ENCODE results near the gene CYP26B1. TPM values are rescaled to one million over a fixed set of nuclear protein-coding genes. Genes with fewer than 3 reads are reported as not detected.

CYP26B1 gene
- total RNA-seq, 1 donor from 2014 or later = 1.2 TPM

DNA sequence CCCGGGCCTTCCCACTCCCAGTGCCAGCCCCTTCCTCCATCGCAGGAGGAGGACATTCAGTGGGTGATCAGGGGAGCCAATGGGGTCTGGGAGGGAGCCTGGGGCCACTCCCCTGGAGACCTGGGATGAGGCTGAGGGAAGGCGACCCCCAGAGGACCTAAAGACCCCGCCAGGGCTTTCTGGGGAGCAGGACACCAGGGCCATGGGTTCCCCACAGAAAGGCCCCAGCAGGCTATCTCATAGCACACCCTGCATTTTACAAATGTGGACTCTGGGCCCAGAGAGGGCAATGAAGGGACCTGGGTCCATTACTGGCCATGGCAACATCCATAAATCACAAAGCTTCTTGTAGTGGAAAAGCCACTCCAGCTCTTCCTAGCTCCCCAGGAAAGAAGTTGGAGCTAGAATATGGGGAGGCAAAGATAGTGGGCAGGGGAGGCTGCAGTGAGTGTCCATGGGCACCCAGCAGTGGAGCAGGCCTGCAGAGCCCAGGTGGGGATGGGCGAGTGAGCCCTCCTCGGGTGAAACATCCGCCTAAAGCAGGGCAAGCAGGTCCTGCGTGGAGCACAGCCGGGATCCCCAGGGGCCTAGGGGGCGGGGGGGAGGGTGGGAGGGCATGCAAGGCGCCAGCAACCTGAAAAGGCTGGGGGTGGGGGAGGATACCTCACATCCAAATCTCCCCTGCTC lies 13.8 kb downstream of the CYP26B1 start:
- no peaks in the 10 kb centered on the region for H3K9me3 ChIP-seq (ENCODE audit: insufficient read depth, low read depth, low read length)
- no peaks in the 10 kb centered on the region for H3K79me2 ChIP-seq (ENCODE audit: insufficient read depth, low read length)
- Mint-ChIP-seq H3K27ac (ENCODE audit: unreplicated experiment) (no peak overlapping the region), H3K4me1 (ENCODE audit: low read depth, unreplicated experiment) (peaks cover 3% of the 10 kb centered on the region), H3K4me3 (ENCODE audit: unreplicated experiment) (no peak overlapping the region), H3K9me3 (ENCODE audit: unreplicated experiment) (peaks cover 2% of the 10 kb centered on the region), H3K36me3 (ENCODE audit: low read depth, unreplicated experiment) (no peaks in the 10 kb centered on the region), H3K27me3 (ENCODE audit: low read depth, unreplicated experiment) (peaks cover 54% of the 10 kb centered on the region)
- no peak for TF ChIP-seq EZH2 (IDR thresholded peaks at IDR 0.05; ENCODE audit: insufficient read depth, low read length)
- TF ChIP-seq, protein P1, sequence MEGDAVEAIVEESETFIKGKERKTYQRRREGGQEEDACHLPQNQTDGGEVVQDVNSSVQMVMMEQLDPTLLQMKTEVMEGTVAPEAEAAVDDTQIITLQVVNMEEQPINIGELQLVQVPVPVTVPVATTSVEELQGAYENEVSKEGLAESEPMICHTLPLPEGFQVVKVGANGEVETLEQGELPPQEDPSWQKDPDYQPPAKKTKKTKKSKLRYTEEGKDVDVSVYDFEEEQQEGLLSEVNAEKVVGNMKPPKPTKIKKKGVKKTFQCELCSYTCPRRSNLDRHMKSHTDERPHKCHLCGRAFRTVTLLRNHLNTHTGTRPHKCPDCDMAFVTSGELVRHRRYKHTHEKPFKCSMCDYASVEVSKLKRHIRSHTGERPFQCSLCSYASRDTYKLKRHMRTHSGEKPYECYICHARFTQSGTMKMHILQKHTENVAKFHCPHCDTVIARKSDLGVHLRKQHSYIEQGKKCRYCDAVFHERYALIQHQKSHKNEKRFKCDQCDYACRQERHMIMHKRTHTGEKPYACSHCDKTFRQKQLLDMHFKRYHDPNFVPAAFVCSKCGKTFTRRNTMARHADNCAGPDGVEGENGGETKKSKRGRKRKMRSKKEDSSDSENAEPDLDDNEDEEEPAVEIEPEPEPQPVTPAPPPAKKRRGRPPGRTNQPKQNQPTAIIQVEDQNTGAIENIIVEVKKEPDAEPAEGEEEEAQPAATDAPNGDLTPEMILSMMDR (IDR thresholded peaks at IDR 0.05; ENCODE audit: insufficient read depth, low read depth, low read length) = no peak
- no peaks in the 10 kb centered on the region for H3K4me1 ChIP-seq (ENCODE audit: insufficient read depth, low read length)
- no peak overlapping the region for H3K27ac ChIP-seq (ENCODE audit: low read depth, low read length)
- no peak overlapping the region for H2AFZ ChIP-seq (ENCODE audit: low read depth, low read length)
- DNase-seq (ENCODE audit: low read depth) = no peak
- no peak overlapping the region for H3K9ac ChIP-seq (ENCODE audit: low read length)
- no peak overlapping the region for H3K4me3 ChIP-seq (ENCODE audit: insufficient read depth, low read depth, low read length)
- H4K20me1 ChIP-seq (ENCODE audit: insufficient read depth, low read length) = no peaks in the 10 kb centered on the region
- H3K27me3 ChIP-seq (ENCODE audit: insufficient read depth, low read length) = peaks cover 3% of the 10 kb centered on the region
- no peaks in the 10 kb centered on the region for H3K36me3 ChIP-seq (ENCODE audit: insufficient read depth, low read length)
- FAIRE-seq = no peak
- no peak overlapping the region for H3K4me2 ChIP-seq (ENCODE audit: low read length)

GRCh38 chr2:72132981-72133720 lies 14.5 kb downstream of the CYP26B1 start:
- Mint-ChIP-seq H3K4me3 (ENCODE audit: unreplicated experiment) (no peak overlapping the region), H3K4me1 (ENCODE audit: low read depth, unreplicated experiment) (peaks cover 3% of the 10 kb centered on the region), H3K36me3 (ENCODE audit: low read depth, unreplicated experiment) (no peaks in the 10 kb centered on the region), H3K9me3 (ENCODE audit: unreplicated experiment) (peaks cover 2% of the 10 kb centered on the region), H3K27ac (ENCODE audit: unreplicated experiment) (no peak overlapping the region), H3K27me3 (ENCODE audit: low read depth, unreplicated experiment) (peaks cover 58% of the 10 kb centered on the region)
- no peak overlapping the region for H3K9ac ChIP-seq (ENCODE audit: low read length)
- H3K9me3 ChIP-seq (ENCODE audit: insufficient read depth, low read depth, low read length) = no peaks in the 10 kb centered on the region
- no peak overlapping the region for H3K4me2 ChIP-seq (ENCODE audit: low read length)
- TF ChIP-seq, protein P1 (IDR thresholded peaks at IDR 0.05; ENCODE audit: insufficient read depth, low read depth, low read length) = no peak
- no peak for TF ChIP-seq EZH2 (IDR thresholded peaks at IDR 0.05; ENCODE audit: insufficient read depth, low read length)
- H3K4me3 ChIP-seq (ENCODE audit: insufficient read depth, low read depth, low read length) = no peak overlapping the region
- H3K27me3 ChIP-seq (ENCODE audit: insufficient read depth, low read length) = peaks cover 3% of the 10 kb centered on the region
- H3K79me2 ChIP-seq (ENCODE audit: insufficient read depth, low read length) = no peaks in the 10 kb centered on the region
- H3K36me3 ChIP-seq (ENCODE audit: insufficient read depth, low read length) = no peaks in the 10 kb centered on the region
- no peaks in the 10 kb centered on the region for H4K20me1 ChIP-seq (ENCODE audit: insufficient read depth, low read length)
- DNase-seq (ENCODE audit: low read depth) = no peak
- H2AFZ ChIP-seq (ENCODE audit: low read depth, low read length) = no peak overlapping the region
- FAIRE-seq = no peak
- no peak overlapping the region for H3K27ac ChIP-seq (ENCODE audit: low read depth, low read length)
- no peaks in the 10 kb centered on the region for H3K4me1 ChIP-seq (ENCODE audit: insufficient read depth, low read length)

Measured in astrocyte (in vitro differentiated cells and primary cell).